HCT116 (cell line): Measurements from ENCODE around the gene ACSM5.

Experiments
- ATF3 ChIP-seq: IDR thresholded peaks from 2 replicates; pipeline ENCODE4 v1.6.1; 2012
- CEBPB ChIP-seq: IDR thresholded peaks from 2 replicates; pipeline ENCODE4 v1.6.1; 2012; ENCODE audit warnings: low read depth
- CTCF ChIP-seq, 3 experiments: fragments of 200-600 bp in 1 of 3; sonication (generic) in 1 of 3; IDR thresholded peaks in 2 of 3; conservative IDR thresholded peaks in 1 of 3; 2 replicates each; pipeline ENCODE4 v1.5.1; 2012 to 2017; ENCODE audit warnings: low read depth in 2 of 3, low read length in 2 of 3, antibody characterized with exemption in 1 of 3, borderline replicate concordance in 1 of 3, control low read depth in 1 of 3, mild to moderate bottlenecking in 1 of 3, mixed read lengths in 1 of 3, mixed run types in 1 of 3, moderate library complexity in 1 of 3; ENCODE audit not compliant: insufficient read depth in 1 of 3
- EZH2 ChIP-seq: fragments of 200-600 bp; sonication (generic); IDR thresholded peaks from 2 replicates; pipeline ENCODE4 v1.6.1; 2017; ENCODE audit warnings: antibody characterized with exemption, mixed run types
- JUND ChIP-seq: IDR thresholded peaks from 2 replicates; pipeline ENCODE4 v1.6.1; 2012
- POLR2A ChIP-seq: IDR thresholded peaks from 2 replicates; pipeline ENCODE4 v1.7.0; 2011; ENCODE audit warnings: borderline replicate concordance; ENCODE audit not compliant: insufficient read depth, insufficient read length; ENCODE audit errors: extremely low read depth
- TCF7L2 ChIP-seq: IDR thresholded peaks from 2 replicates; pipeline ENCODE4 v1.7.0; 2011; ENCODE audit warnings: borderline replicate concordance, inconsistent platforms; ENCODE audit not compliant: insufficient read depth, insufficient read length; ENCODE audit errors: extremely low read depth
- ZBTB33 ChIP-seq: IDR thresholded peaks from 2 replicates; pipeline ENCODE4 v1.6.1; 2011; ENCODE audit warnings: mild to moderate bottlenecking, low read length, moderate library complexity; ENCODE audit not compliant: insufficient replicate concordance; ENCODE audit errors: extremely low read depth

- peak; percentile 69 to 83 (median 76) for TF ChIP-seq CTCF (IDR thresholded peaks at IDR 0.05 in 2 of 3, conservative IDR thresholded peaks at IDR 0.05 in 1 of 3; ENCODE audit: borderline replicate concordance in 1 of 3, insufficient read depth in 1 of 3, low read depth in 2 of 3, low read length in 2 of 3)
- TF ChIP-seq ATF3: no peak
- TF ChIP-seq TCF7L2: no peak
- TF ChIP-seq EZH2: no peak
- TF ChIP-seq JUND: no peak
- TF ChIP-seq CEBPB: no peak
- TF ChIP-seq POLR2A: no peak
- no peak for TF ChIP-seq ZBTB33
Observed at GRCh38 chr16:20383106-20384029, 26.0 kb upstream of the ACSM5 start.
